ENCODE data around the gene PCNX2. TPM values are rescaled to one million over a fixed set of nuclear protein-coding genes. Genes with fewer than 3 reads are reported as not detected.

Gene PCNX2
- total RNA-seq, 4 donors from 2014 or later = 5.0 to 12.5 (median 9.6) TPM

DNA sequence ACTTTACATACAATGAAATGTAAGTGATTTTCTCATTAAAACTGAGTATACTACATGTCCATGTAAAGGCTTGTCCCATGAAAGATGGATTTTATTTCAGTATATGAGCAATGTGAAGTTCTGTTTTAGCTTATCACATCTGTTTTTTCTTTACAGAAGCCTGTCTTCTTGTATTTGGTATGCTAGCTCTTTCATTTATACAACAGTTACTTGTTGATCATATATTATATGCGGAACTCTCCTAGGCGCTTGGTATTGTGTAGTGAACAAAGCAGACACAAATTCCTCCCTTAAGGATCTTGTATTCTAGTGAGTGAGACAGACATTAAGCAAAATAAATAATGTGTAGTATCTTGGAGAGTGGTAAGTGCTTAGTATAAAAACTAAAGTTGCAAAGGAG is 42.6 kb upstream of the PCNX2 start:
- H3K4me3 ChIP-seq (ENCODE audit: low read depth, poor library complexity, severe bottlenecking) = no peak overlapping the region
- WGBS, 2 donors = 78 to 91% methylated on average over 2 of the region's 2 CpGs
- TF ChIP-seq, protein P1, sequence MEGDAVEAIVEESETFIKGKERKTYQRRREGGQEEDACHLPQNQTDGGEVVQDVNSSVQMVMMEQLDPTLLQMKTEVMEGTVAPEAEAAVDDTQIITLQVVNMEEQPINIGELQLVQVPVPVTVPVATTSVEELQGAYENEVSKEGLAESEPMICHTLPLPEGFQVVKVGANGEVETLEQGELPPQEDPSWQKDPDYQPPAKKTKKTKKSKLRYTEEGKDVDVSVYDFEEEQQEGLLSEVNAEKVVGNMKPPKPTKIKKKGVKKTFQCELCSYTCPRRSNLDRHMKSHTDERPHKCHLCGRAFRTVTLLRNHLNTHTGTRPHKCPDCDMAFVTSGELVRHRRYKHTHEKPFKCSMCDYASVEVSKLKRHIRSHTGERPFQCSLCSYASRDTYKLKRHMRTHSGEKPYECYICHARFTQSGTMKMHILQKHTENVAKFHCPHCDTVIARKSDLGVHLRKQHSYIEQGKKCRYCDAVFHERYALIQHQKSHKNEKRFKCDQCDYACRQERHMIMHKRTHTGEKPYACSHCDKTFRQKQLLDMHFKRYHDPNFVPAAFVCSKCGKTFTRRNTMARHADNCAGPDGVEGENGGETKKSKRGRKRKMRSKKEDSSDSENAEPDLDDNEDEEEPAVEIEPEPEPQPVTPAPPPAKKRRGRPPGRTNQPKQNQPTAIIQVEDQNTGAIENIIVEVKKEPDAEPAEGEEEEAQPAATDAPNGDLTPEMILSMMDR (IDR thresholded peaks at IDR 0.05) = no peak
- TF ChIP-seq POLR2A (IDR thresholded peaks at IDR 0.05) = no peak
- intact Hi-C loops (cut with DNase I; ENCODE audit: low total_unique reads) = no loop called here
- no peak for DNase-seq (ENCODE audit: low spot score in 2 of 2)

DNA sequence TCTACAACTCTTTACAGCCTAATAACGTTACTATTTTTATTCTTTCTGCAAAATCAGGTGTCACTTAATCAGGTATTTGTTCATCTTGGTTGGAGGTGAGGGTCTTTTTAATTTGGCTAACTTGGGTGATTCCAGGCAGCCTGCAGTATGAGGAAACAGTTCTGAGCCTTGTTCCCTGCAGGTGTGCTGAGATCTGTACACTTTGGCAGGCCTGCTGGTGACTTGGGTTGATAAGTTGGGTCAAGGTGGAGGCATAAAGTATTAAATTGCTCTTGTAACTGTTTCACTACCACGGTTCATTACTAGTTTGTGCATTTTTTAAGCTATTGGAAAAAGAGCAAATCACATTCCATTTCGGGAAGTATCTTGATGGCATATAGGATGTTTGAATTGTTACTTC is 42.0 kb upstream of the PCNX2 start:
- intact Hi-C loops (cut with DNase I; ENCODE audit: low total_unique reads) = no loop called here
- TF ChIP-seq POLR2A (IDR thresholded peaks at IDR 0.05) = no peak
- TF ChIP-seq, protein P1 (IDR thresholded peaks at IDR 0.05) = no peak
- WGBS, 2 donors = 84 to 85% methylated on average over 3 of the region's 3 CpGs
- DNase-seq (ENCODE audit: low spot score in 2 of 2) = no peak
- no peak overlapping the region for H3K4me3 ChIP-seq (ENCODE audit: low read depth, poor library complexity, severe bottlenecking)

DNA sequence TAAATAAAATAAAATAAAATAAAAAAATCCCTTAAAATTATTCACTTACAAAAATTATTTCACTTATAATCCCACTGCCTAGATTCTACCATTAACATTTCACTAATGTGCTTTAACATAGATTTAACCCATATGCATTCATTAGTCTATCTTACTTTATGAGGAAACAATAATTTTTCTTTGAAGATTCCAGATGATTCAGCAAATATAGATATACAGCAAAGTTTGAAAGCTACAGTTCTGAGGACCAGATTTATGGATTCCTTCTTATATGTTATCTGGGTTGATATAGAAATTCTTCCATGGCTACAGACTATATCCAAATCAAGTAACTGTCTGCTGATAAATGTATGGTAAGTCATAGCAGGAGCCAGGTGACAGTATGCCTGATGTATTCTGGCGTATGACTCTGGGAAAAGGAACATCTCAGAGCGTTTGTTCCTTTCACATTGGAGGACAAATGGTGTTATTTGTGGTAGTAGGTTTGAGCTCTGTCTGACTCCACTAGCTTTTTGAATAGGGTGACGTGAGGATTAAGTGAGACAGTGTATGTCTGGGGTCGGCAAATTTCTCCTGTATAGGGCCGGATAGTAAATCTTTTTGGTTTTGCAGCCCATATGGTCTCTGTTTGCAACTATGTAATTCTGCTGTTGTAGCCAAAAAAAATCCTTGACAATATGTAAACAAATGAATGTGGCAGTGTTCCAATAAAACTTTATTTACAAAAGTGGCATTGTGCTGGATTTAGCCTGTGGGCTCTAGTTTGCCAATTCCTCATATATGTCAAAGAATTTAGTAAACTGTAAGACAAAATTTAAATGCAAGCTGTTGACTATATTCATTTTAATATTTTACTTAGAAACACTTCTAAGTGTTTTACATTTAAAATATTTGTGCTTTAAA is 41.3 kb upstream of the PCNX2 start:
- TF ChIP-seq POLR2A (IDR thresholded peaks at IDR 0.05) = no peak
- TF ChIP-seq, protein P1 (IDR thresholded peaks at IDR 0.05) = no peak
- 86 to 88% methylated on average over 5 of the region's 5 CpGs for WGBS, 2 donors

DNA sequence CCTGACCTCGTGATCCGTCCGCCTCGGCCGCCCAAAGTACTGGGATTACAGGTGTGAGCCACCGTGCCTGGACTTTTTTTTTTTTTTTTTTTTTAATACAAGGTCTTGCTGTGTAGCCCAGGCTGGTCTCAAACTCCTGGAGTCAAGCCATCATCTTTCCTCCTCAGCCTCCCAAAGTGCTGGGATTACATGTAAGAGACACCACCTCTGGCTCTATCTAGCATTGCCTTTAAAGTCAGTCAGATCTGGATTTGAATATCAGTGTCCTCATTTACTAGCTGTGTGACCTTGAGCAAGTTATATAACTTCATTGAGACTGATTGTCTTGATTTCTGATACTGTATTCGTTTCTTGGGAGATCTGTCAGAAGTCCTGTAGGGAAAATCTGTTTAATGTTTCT is 38.6 kb upstream of the PCNX2 start:
- no peak overlapping the region for H3K4me3 ChIP-seq (ENCODE audit: low read depth, poor library complexity, severe bottlenecking)
- WGBS, 2 donors = 86 to 90% methylated on average over 7 of the region's 7 CpGs
- no peak for TF ChIP-seq POLR2A (IDR thresholded peaks at IDR 0.05)
- TF ChIP-seq, protein P1 (IDR thresholded peaks at IDR 0.05) = no peak
- no peak for DNase-seq (ENCODE audit: low spot score in 2 of 2)
- intact Hi-C loops (cut with DNase I; ENCODE audit: low total_unique reads) = no loop called here

More for the DNA sequence above, 41.3 kb upstream of the PCNX2 start:
- intact Hi-C loops (cut with DNase I; ENCODE audit: low total_unique reads) = no loop called here
- no peak for DNase-seq (ENCODE audit: low spot score in 2 of 2)
- H3K4me3 ChIP-seq (ENCODE audit: low read depth, poor library complexity, severe bottlenecking) = no peak overlapping the region

DNA sequence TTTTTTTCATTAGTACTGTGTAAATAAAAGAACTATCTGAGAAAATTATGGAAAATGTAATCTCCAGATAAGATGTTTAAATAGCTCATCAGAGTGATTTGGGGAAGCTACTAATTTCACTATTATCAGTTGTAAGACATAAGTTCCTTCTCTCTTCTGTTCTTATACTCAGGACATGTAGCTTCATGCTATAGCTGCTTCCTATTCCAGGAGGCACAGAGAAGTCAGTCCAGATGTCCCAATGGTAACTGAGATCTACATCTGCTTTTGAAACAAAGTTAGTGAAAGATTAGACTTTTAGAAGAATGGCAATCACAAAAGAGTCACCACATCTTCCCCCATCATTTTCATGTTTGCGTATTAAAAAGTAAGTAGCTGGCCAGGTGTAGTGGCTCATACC is 37.6 kb upstream of the PCNX2 start:
- no peak for DNase-seq (ENCODE audit: low spot score in 2 of 2)
- no peak overlapping the region for H3K4me3 ChIP-seq (ENCODE audit: low read depth, poor library complexity, severe bottlenecking)
- intact Hi-C loops (cut with DNase I; ENCODE audit: low total_unique reads) = no loop called here
- WGBS, 2 donors = 94 to 100% methylated on average over 1 of the region's 1 CpG
- TF ChIP-seq, protein P1 (IDR thresholded peaks at IDR 0.05) = no peak
- no peak for TF ChIP-seq POLR2A (IDR thresholded peaks at IDR 0.05)

Data from lower leg skin (tissue), 4 donors.